Panc1 (cell line): ENCODE data around the gene CDC37L1. TPM values are rescaled to one million over a fixed set of nuclear protein-coding genes. Genes with fewer than 3 reads are reported as not detected.

Source experiments
- ATAC-seq: fragments of 200-7000 bp; cut with Tn5 transposase; 2 replicates; pipeline ENCODE4 v1.9.1; 2020; ENCODE audit warnings: mild to moderate bottlenecking, moderate library complexity
- BruUV-seq: library from RNA; stranded (reverse); fragments of 400-500 nt; replicated peaks from 2 replicates; lab custom pipeline; 2021; lab: Mats Ljungman, UMichigan
- CTCF ChIA-PET: fragments of 300-600 bp; sonication (Branson Sonifier 250); formaldehyde crosslinking; loops from one replicate; lab custom pipeline; 2022; ENCODE audit warnings: antibody characterized with exemption; lab: Charles Lee
- POLR2A ChIA-PET: fragments of 300-600 bp; sonication (Branson Sonifier 250); formaldehyde crosslinking; loops from one replicate; lab custom pipeline; 2022; ENCODE audit warnings: antibody characterized with exemption; lab: Charles Lee
- DNase-seq: peaks from one replicate; pipeline ENCODE4 v3.0.0-alpha.2; 2010; ENCODE audit warnings: low read depth, low spot score
- H3K27ac ChIP-seq: 2 replicates; pipeline ENCODE4 v1.5.1; 2011; ENCODE audit warnings: mild to moderate bottlenecking, low read length, inconsistent platforms
- H3K27me3 ChIP-seq: fragments of 200-500 bp; sonication (Bioruptor generic); 2 replicates; pipeline ENCODE4 v1.6.0; 2014; ENCODE audit warnings: low read length, inconsistent platforms; ENCODE audit not compliant: control insufficient read depth, insufficient read depth
- H3K36me3 ChIP-seq: fragments of 200-500 bp; sonication (Bioruptor generic); 2 replicates; pipeline ENCODE4 v1.5.1; 2014; ENCODE audit warnings: inconsistent platforms, mild to moderate bottlenecking, low read length, moderate library complexity; ENCODE audit not compliant: control insufficient read depth, insufficient read depth
- H3K4me1 ChIP-seq: 2 replicates; pipeline ENCODE4 v1.5.1; 2011; ENCODE audit warnings: inconsistent platforms, mild to moderate bottlenecking, low read length, moderate library complexity; ENCODE audit not compliant: control insufficient read depth, insufficient read depth
- H3K4me3 ChIP-seq, 2 experiments: 2 replicates each; pipeline ENCODE4 v1.5.1; 2011 to 2012; ENCODE audit warnings: low read depth in 2 of 2, low read length in 2 of 2, mild to moderate bottlenecking in 2 of 2, inconsistent platforms in 1 of 2, moderate library complexity in 1 of 2
- H3K9me3 ChIP-seq: fragments of 200-500 bp; sonication (Bioruptor generic); 2 replicates; pipeline ENCODE4 v1.5.1; 2014; ENCODE audit warnings: low read depth, mild to moderate bottlenecking, inconsistent platforms, low read length, moderate library complexity; ENCODE audit not compliant: control insufficient read depth, insufficient read depth
- POLR2AphosphoS5 ChIP-seq: IDR thresholded peaks from 2 replicates; pipeline ENCODE4 v1.6.1; 2012; ENCODE audit warnings: mild to moderate bottlenecking, low read depth, low read length, moderate library complexity
- SIN3A ChIP-seq: IDR thresholded peaks from 2 replicates; pipeline ENCODE4 v1.6.1; 2012; ENCODE audit warnings: low read depth, mild to moderate bottlenecking, low read length, moderate library complexity, borderline replicate concordance; ENCODE audit not compliant: insufficient read depth
- TCF7L2 ChIP-seq: IDR thresholded peaks from 2 replicates; pipeline ENCODE4 v1.6.1; 2011; ENCODE audit warnings: mild to moderate bottlenecking, low read depth, low read length, inconsistent platforms
- in situ Hi-C: cut with HindIII; loops from 2 replicates; pipeline ENCODE4 v1.10.0; 2016; ENCODE audit warnings: low sequenced_read_pairs, low pct_unique_long_range_greater_than_20kb
- intact Hi-C: fragments of 100-400 bp; cut with micrococcal nuclease; formaldehyde crosslinking; loops from one replicate; pipeline ENCODE4 v1.10.0; 2022; ENCODE audit not compliant: unreplicated experiment
- total RNA-seq: library from RNA; stranded (reverse); gene quantifications from one replicate; pipeline ENCODE4 v1.2.1, GENCODE V29; 2021; ENCODE audit not compliant: unreplicated experiment
- TF ChIP-seq, protein P1 (sequence below), 2 experiments: IDR thresholded peaks; 2 replicates each; pipeline ENCODE4 v1.6.1; 2011 to 2012; ENCODE audit warnings: low read depth in 2 of 2, control low read depth in 1 of 2, low read length in 1 of 2, mild to moderate bottlenecking in 1 of 2, moderate library complexity in 1 of 2; ENCODE audit not compliant: insufficient read depth in 1 of 2
- TF ChIP-seq, protein P2 (sequence below): fragments of 450-650 bp; IDR thresholded peaks from 2 replicates; pipeline ENCODE4 v1.5.1; 2017; ENCODE audit warnings: mild to moderate bottlenecking

The CDC37L1 gene
- total RNA-seq, 1 experiment from 2014 or later, result 3.0 TPM

DNA sequence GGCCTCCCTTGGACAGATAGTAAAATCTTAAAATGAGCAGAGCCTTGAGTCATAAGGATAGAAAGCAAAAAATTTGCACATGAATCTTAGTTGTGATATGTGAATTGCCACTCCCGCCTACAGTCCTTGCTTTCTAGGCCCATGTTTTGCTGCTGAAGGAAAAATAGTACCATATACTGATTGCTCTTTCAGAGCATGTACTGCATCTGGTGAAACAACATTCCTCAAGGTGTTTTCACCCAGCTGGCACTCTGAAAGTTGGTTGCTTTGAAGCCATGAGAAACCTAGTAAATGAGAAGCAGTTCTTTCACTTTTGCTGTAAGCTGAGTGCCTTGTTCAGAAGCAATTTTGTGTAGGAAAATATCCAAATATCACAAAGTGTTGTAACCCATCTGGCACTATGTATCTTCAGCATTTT is 10.3 kb downstream of the CDC37L1 start:
- no peaks in the 10 kb centered on the region for H3K4me1 ChIP-seq
- H3K9me3 ChIP-seq, result no peaks in the 10 kb centered on the region
- no peaks in the 10 kb centered on the region for H3K27me3 ChIP-seq
- H3K36me3 ChIP-seq, result no peaks in the 10 kb centered on the region
- no peak for DNase-seq
- ATAC-seq, result no peak
- no peak overlapping the region for H3K4me3 ChIP-seq
- ChIA-PET POLR2A (no interaction called here), CTCF (no interaction called here)
- TF ChIP-seq, protein P1, sequence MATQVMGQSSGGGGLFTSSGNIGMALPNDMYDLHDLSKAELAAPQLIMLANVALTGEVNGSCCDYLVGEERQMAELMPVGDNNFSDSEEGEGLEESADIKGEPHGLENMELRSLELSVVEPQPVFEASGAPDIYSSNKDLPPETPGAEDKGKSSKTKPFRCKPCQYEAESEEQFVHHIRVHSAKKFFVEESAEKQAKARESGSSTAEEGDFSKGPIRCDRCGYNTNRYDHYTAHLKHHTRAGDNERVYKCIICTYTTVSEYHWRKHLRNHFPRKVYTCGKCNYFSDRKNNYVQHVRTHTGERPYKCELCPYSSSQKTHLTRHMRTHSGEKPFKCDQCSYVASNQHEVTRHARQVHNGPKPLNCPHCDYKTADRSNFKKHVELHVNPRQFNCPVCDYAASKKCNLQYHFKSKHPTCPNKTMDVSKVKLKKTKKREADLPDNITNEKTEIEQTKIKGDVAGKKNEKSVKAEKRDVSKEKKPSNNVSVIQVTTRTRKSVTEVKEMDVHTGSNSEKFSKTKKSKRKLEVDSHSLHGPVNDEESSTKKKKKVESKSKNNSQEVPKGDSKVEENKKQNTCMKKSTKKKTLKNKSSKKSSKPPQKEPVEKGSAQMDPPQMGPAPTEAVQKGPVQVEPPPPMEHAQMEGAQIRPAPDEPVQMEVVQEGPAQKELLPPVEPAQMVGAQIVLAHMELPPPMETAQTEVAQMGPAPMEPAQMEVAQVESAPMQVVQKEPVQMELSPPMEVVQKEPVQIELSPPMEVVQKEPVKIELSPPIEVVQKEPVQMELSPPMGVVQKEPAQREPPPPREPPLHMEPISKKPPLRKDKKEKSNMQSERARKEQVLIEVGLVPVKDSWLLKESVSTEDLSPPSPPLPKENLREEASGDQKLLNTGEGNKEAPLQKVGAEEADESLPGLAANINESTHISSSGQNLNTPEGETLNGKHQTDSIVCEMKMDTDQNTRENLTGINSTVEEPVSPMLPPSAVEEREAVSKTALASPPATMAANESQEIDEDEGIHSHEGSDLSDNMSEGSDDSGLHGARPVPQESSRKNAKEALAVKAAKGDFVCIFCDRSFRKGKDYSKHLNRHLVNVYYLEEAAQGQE (IDR thresholded peaks at IDR 0.05; ENCODE audit: insufficient read depth in 1 of 2, low read depth in 2 of 2, low read length in 1 of 2), result no peak
- TF ChIP-seq TCF7L2 (no peak), SIN3A (no peak), POLR2AphosphoS5 (no peak)
- TF ChIP-seq, protein P2, sequence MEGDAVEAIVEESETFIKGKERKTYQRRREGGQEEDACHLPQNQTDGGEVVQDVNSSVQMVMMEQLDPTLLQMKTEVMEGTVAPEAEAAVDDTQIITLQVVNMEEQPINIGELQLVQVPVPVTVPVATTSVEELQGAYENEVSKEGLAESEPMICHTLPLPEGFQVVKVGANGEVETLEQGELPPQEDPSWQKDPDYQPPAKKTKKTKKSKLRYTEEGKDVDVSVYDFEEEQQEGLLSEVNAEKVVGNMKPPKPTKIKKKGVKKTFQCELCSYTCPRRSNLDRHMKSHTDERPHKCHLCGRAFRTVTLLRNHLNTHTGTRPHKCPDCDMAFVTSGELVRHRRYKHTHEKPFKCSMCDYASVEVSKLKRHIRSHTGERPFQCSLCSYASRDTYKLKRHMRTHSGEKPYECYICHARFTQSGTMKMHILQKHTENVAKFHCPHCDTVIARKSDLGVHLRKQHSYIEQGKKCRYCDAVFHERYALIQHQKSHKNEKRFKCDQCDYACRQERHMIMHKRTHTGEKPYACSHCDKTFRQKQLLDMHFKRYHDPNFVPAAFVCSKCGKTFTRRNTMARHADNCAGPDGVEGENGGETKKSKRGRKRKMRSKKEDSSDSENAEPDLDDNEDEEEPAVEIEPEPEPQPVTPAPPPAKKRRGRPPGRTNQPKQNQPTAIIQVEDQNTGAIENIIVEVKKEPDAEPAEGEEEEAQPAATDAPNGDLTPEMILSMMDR, result no peak
- BruUV-seq, result no TSS peak
- in situ Hi-C loops, result no loop called here
- no peak overlapping the region for H3K27ac ChIP-seq
- intact Hi-C loops, result no loop called here

DNA sequence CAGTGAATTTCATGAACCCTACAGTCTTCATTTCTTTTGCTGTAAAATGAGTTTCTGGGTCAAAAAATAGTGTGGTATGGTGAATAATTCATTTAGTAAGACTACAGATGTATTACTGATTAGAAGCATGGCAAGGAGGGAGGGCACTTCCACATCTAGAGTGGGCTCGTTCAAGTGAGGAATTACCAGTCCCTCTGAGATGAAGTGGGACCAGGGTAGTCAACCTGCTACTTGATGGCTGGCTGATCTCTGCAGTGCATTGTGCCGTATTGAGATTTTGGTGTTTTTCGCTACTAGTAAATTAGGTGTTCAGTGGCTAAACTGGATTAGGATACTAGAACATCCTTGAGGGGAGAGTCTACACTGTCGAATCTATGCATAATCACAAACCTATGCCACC is 10.8 kb downstream of the CDC37L1 start:
- BruUV-seq, result no TSS peak
- H3K27me3 ChIP-seq, result no peaks in the 10 kb centered on the region
- H3K27ac ChIP-seq, result no peak overlapping the region
- intact Hi-C loops (no loop called here), in situ Hi-C loops (no loop called here)
- ChIA-PET CTCF (no interaction called here), POLR2A (no interaction called here)
- no peaks in the 10 kb centered on the region for H3K9me3 ChIP-seq
- ATAC-seq (no peak), DNase-seq (no peak)
- TF ChIP-seq POLR2AphosphoS5, result no peak
- TF ChIP-seq, protein P1 (IDR thresholded peaks at IDR 0.05; ENCODE audit: insufficient read depth in 1 of 2, low read depth in 2 of 2, low read length in 1 of 2), result no peak
- TF ChIP-seq, protein P2, result no peak
- TF ChIP-seq TCF7L2, result no peak
- TF ChIP-seq SIN3A, result no peak
- H3K4me1 ChIP-seq, result no peaks in the 10 kb centered on the region
- H3K4me3 ChIP-seq, result no peak overlapping the region
- H3K36me3 ChIP-seq, result no peaks in the 10 kb centered on the region
